Measurements from ENCODE around the gene TP53BP2. TPM values are rescaled to one million over a fixed set of nuclear protein-coding genes. Genes with fewer than 3 reads are reported as not detected.

The TP53BP2 gene
- total and polyA plus RNA-seq, 10 donors: 5.2 to 50.7 (median 39.5) TPM

DNA sequence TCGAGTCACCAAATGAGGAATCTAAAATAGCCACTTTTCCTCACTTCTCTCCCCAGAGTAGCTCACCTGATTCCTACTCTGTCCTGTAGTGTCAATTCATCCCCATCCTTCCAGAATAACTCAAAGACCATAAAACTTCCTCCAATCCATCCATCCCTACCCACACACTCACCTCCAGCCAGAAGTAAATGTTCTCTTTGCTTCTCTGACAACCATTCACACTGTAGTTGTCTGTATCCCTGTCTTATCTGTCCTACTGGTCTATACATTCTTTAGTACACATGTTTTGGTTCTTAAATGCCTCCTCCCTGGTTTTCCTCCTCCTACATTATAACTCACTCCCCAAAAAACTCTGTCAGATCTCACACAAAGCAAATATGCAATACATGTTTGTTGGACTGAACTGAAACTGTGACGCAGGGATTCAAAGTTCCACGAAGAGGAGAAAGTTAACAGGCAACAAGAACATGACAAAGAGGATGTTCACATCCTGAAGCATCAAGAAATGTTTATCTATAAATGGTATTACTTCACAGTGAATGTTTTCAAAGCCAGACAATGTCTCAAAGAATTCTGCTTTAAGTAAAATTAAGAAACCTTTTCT is 11.0 kb downstream of the TP53BP2 start:
- H3K36me3 ChIP-seq: no peaks in the 10 kb centered on the region
- peaks cover 33 to 97% (median 71%) of the 10 kb centered on the region in 6 donors for H3K4me1 ChIP-seq
- TF ChIP-seq, protein P1, sequence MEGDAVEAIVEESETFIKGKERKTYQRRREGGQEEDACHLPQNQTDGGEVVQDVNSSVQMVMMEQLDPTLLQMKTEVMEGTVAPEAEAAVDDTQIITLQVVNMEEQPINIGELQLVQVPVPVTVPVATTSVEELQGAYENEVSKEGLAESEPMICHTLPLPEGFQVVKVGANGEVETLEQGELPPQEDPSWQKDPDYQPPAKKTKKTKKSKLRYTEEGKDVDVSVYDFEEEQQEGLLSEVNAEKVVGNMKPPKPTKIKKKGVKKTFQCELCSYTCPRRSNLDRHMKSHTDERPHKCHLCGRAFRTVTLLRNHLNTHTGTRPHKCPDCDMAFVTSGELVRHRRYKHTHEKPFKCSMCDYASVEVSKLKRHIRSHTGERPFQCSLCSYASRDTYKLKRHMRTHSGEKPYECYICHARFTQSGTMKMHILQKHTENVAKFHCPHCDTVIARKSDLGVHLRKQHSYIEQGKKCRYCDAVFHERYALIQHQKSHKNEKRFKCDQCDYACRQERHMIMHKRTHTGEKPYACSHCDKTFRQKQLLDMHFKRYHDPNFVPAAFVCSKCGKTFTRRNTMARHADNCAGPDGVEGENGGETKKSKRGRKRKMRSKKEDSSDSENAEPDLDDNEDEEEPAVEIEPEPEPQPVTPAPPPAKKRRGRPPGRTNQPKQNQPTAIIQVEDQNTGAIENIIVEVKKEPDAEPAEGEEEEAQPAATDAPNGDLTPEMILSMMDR (IDR thresholded peaks at IDR 0.05 in 8 of 11, conservative IDR thresholded peaks at IDR 0.05 in 3 of 11): no peak
- peak in 1 of 3 donors; percentile 26 for TF ChIP-seq POLR2AphosphoS5 (IDR thresholded peaks at IDR 0.05)
- DNase-seq: no peak
- H3K4me3 ChIP-seq: peak overlapping the region in 1 of 8 donors; percentile 11
- 41 to 66% (median 50%) methylated on average over 3 of the region's 3 CpGs for WGBS, 5 donors
- H3K9me3 ChIP-seq: no peaks in the 10 kb centered on the region
- no peaks in the 10 kb centered on the region for H3K27me3 ChIP-seq (replicated peaks in 1 of 7)
- intact Hi-C loops (cut with DNase I; ENCODE audit: low total_unique reads): no loop called here
- peak overlapping the region in 5 of 8 donors; percentile 36 to 76 (median 68) for H3K27ac ChIP-seq

DNA sequence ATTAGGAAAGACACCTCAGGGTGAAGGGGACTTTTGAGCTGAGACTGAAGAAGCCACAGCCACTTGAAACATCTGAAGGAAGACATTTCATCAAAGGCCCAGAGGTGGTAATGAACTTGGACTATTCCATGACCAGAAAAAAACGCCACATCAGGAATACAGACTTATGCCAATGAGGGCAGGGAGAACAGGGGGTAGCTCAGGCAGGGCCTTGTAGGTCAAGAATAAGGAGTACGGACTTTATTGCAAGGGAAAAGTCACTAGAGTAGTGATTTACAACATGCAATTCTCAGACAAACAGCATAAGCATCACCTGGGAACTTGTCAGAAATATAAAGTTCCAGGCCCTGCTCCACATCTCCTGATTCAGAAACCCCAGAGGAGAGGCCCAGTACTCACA is 11.8 kb downstream of the TP53BP2 start:
- Histone ChIP-seq H3K9me3 (no peaks in the 10 kb centered on the region), H3K4me1 (peaks cover 33 to 97% (median 70%) of the 10 kb centered on the region in 6 donors), H3K4me3 (peak overlapping the region in 1 of 8 donors; percentile 11), H3K36me3 (no peaks in the 10 kb centered on the region), H3K27me3 (replicated peaks in 1 of 7) (no peaks in the 10 kb centered on the region), H3K27ac (peak overlapping the region in 4 of 8 donors; percentile 11 to 76 (median 53))
- intact Hi-C loops (cut with DNase I; ENCODE audit: low total_unique reads): no loop called here
- no peak for DNase-seq
- no peak for TF ChIP-seq POLR2A (IDR thresholded peaks at IDR 0.05)
- no peak for TF ChIP-seq POLR2AphosphoS5 (IDR thresholded peaks at IDR 0.05)
- TF ChIP-seq, protein P1 (IDR thresholded peaks at IDR 0.05 in 8 of 11, conservative IDR thresholded peaks at IDR 0.05 in 3 of 11): no peak
- 60 to 96% (median 81%) methylated on average over 2 of the region's 2 CpGs for WGBS, 5 donors

DNA sequence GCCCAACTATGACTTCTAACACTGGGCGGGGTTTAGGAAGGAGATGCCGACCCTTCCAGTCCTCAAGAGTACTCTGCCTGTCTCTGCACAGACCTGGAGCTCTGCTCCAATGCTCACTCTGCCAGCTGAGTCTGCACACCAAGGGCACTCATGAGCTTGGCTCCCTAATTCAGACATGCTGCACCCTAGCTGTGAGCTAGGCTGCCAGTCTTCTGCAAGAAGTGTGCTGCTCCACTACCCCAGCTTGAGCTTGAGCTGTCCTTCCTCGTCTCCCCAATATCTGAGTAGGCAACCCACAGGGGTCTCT is 13.2 kb downstream of the TP53BP2 start:
- Histone ChIP-seq H3K27ac (peak overlapping the region in 7 of 8 donors; percentile 11 to 76 (median 64)), H3K36me3 (no peaks in the 10 kb centered on the region), H3K4me3 (no peak overlapping the region), H3K9me3 (no peaks in the 10 kb centered on the region), H3K27me3 (replicated peaks in 1 of 7) (no peaks in the 10 kb centered on the region), H3K4me1 (peaks cover 33 to 93% (median 68%) of the 10 kb centered on the region in 6 donors)
- intact Hi-C loops (cut with DNase I; ENCODE audit: low total_unique reads): no loop called here
- DNase-seq: no peak
- WGBS, 5 donors: 32 to 63% (median 54%) methylated on average over 3 of the region's 3 CpGs
- TF ChIP-seq POLR2A (IDR thresholded peaks at IDR 0.05) (no peak), POLR2AphosphoS5 (IDR thresholded peaks at IDR 0.05) (peak in 2 of 3 donors; percentile 29 to 32)
- TF ChIP-seq, protein P1 (IDR thresholded peaks at IDR 0.05 in 8 of 11, conservative IDR thresholded peaks at IDR 0.05 in 3 of 11): no peak

DNA sequence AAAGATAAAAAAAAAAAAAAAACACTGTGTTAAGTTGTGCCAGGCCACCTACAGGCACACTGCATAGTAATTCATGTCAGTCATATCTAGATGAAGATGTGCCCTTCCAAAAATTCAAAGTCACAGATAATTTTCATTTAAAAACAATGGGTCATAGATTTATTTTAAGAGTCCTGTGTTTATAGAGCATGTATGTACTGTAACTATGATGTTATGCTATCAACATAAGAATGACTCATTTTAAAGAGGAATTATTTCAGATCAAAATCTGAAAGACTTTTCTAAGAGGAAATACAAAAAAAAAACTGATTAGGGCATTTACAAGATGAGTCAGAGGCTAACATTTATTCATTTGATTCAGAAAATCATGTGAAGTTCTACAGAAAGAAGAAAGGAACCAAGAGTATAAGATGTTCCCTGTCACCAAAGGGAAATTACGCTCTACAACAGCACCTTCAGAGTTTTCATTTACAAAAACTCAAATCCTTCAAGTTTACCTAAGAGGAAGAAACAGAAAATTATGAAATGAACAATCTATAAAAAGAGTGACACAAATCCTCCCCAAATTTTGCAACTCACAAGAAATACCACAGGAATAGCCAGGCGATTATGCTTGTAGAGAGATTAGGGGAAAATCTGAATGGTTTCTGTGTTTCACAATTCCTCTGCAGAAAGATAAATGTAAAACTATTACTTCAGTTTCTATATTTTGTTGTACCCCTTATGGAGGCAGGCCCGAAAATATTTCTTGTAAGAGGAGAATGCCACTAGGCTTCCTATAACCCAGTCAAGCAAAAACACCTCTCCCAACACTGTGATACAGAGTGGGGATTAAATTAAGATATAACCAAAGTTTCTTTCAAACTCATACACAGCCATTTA is 13.8 kb downstream of the TP53BP2 start:
- H3K9me3 ChIP-seq: no peaks in the 10 kb centered on the region
- intact Hi-C loops (cut with DNase I; ENCODE audit: low total_unique reads): no loop called here
- peak overlapping the region in 7 of 8 donors; percentile 11 to 76 (median 64) for H3K27ac ChIP-seq
- H3K4me3 ChIP-seq: no peak overlapping the region
- no peak for DNase-seq
- H3K27me3 ChIP-seq (replicated peaks in 1 of 7): no peaks in the 10 kb centered on the region
- 15 to 55% (median 37%) methylated on average over 3 of the region's 3 CpGs for WGBS, 5 donors
- TF ChIP-seq POLR2AphosphoS5 (IDR thresholded peaks at IDR 0.05): no peak
- no peak for TF ChIP-seq POLR2A (IDR thresholded peaks at IDR 0.05)
- TF ChIP-seq, protein P1 (IDR thresholded peaks at IDR 0.05 in 8 of 11, conservative IDR thresholded peaks at IDR 0.05 in 3 of 11): no peak
- peaks cover 30 to 93% (median 69%) of the 10 kb centered on the region in 6 donors for H3K4me1 ChIP-seq
- no peaks in the 10 kb centered on the region for H3K36me3 ChIP-seq
